K562 (cell line): ENCODE data around the gene SPRN. TPM values are rescaled to one million over a fixed set of nuclear protein-coding genes. Genes with fewer than 3 reads are reported as not detected.
A peak's percentile ranks its signal among the peaks of the same experiment; 100 is the strongest.

Source experiments
- ATAC-seq: fragments of 200-7000 bp; cut with Tn5 transposase; 3 replicates; pipeline ENCODE4 v1.9.1; 2020; ENCODE audit warnings: moderate library complexity
- BruUV-seq: library from RNA; stranded (reverse); fragments of 400-500 nt; replicated peaks from 2 replicates; lab custom pipeline; 2021; lab: Mats Ljungman, UMichigan
- CTCF ChIA-PET: fragments of 300-600 bp; formaldehyde crosslinking; extraction: SDS; loops from one replicate; lab custom pipeline; 2021; ENCODE audit warnings: low intra/inter-chr PET ratio; lab: Yijun Ruan, JAX
- POLR2A ChIA-PET: fragments of 300-600, 350-650 bp; sonication (Branson Sonifier 250); formaldehyde crosslinking; extraction: SDS; loops from one replicate; lab custom pipeline; 2021; ENCODE audit warnings: antibody characterized with exemption, inconsistent platforms; lab: Yijun Ruan, JAX
- DNase-seq, 4 experiments: peaks; one replicate each; pipeline versions ENCODE4 v3.0.0 to v3.0.0-alpha.2; 2011 to 2018; ENCODE audit warnings: low spot score in 3 of 4, mixed read lengths in 3 of 4; ENCODE audit errors: extremely low read depth in 1 of 4
- FAIRE-seq: peaks from 2 replicates; lab custom pipeline; 2011; peaks lifted over from hg19 to GRCh38; lab: Jason Lieb, UNC
- H2AFZ ChIP-seq: 2 replicates; pipeline ENCODE4 v1.6.0; 2011; ENCODE audit warnings: low read depth, low read length, control low read depth, inconsistent platforms
- H3K27ac ChIP-seq: fragments of 200-600 bp; 3 replicates; pipeline ENCODE4 v1.8.0; 2011; ENCODE audit warnings: low read depth, mild to moderate bottlenecking, control low read depth, inconsistent platforms, low read length, moderate library complexity, mixed read lengths; ENCODE audit errors: extremely low read depth
- H3K27me3 ChIP-seq, 2 experiments: fragments of 300-600 bp in 1 of 2; 2 replicates in 1 of 2; 3 replicates in 1 of 2; pipeline versions ENCODE4 v1.6.0 to v1.8.0; 2011; ENCODE audit warnings: inconsistent platforms in 2 of 2, low read length in 2 of 2, mild to moderate bottlenecking in 1 of 2, mixed read lengths in 1 of 2, moderate library complexity in 1 of 2; ENCODE audit not compliant: control insufficient read depth in 2 of 2, insufficient read depth in 2 of 2
- H3K36me3 ChIP-seq: fragments of 300-600 bp; 3 replicates; pipeline ENCODE4 v1.8.0; 2011; ENCODE audit warnings: mild to moderate bottlenecking, low read length, inconsistent platforms; ENCODE audit not compliant: control insufficient read depth, insufficient read depth
- H3K4me1 ChIP-seq, 2 experiments: fragments of 200-600 bp in 1 of 2; replicated peaks in 1 of 2; 2 replicates in 1 of 2; 3 replicates in 1 of 2; pipeline versions ENCODE4 v1.5.1 to v1.8.0; 2011; ENCODE audit warnings: inconsistent platforms in 2 of 2, low read length in 2 of 2, mild to moderate bottlenecking in 1 of 2, mixed read lengths in 1 of 2, moderate library complexity in 1 of 2; ENCODE audit not compliant: control insufficient read depth in 2 of 2, insufficient read depth in 2 of 2
- H3K4me2 ChIP-seq: 2 replicates; pipeline ENCODE4 v1.6.1; 2011; ENCODE audit warnings: low read length, control low read depth, inconsistent platforms, mixed read lengths; ENCODE audit not compliant: insufficient read depth
- H3K4me3 ChIP-seq: fragments of 200-600 bp; sonication (generic), shearing (Covaris generic); 2 replicates; pipeline ENCODE4 v1.5.1; 2016; ENCODE audit warnings: control low read depth, inconsistent platforms
- H3K79me2 ChIP-seq: fragments of 200-600 bp; 3 replicates; pipeline ENCODE4 v1.8.0; 2011; ENCODE audit warnings: low read length, inconsistent platforms; ENCODE audit not compliant: control insufficient read depth, insufficient read depth
- H3K9ac ChIP-seq, 2 experiments: 2 replicates each; pipeline versions ENCODE4 v1.6.0 to v1.6.1; 2011; ENCODE audit warnings: low read depth in 2 of 2, low read length in 2 of 2, control low read depth in 1 of 2, inconsistent platforms in 1 of 2, mild to moderate bottlenecking in 1 of 2, mixed read lengths in 1 of 2; ENCODE audit not compliant: insufficient read depth in 1 of 2
- H3K9me1 ChIP-seq: one replicate; pipeline ENCODE4 v1.6.0; 2011; ENCODE audit warnings: inconsistent platforms, mild to moderate bottlenecking, low read length, moderate library complexity; ENCODE audit not compliant: control insufficient read depth, insufficient read depth
- H3K9me3 ChIP-seq: replicated peaks from 2 replicates; pipeline ENCODE4 v1.5.1; 2011; ENCODE audit warnings: low read depth, low read length, inconsistent platforms; ENCODE audit not compliant: control insufficient read depth, insufficient read depth
- H4K20me1 ChIP-seq: replicated peaks from 2 replicates; pipeline ENCODE4 v1.6.1; 2011; ENCODE audit warnings: low read length, inconsistent platforms, mixed read lengths; ENCODE audit not compliant: control insufficient read depth, insufficient read depth
- POLR2G ChIP-seq: fragments of 200-400 bp; formaldehyde crosslinking; IDR thresholded peaks from 2 replicates; pipeline ENCODE4 v1.6.1; 2017; ENCODE audit warnings: low read depth, mild to moderate bottlenecking, antibody characterized with exemption, low read length, moderate library complexity
- RBFOX2 ChIP-seq: fragments of 200-400 bp; formaldehyde crosslinking; IDR thresholded peaks from 2 replicates; pipeline ENCODE4 v1.6.1; 2017; ENCODE audit warnings: low read depth, mild to moderate bottlenecking, low read length, moderate library complexity
- STAT6 ChIP-seq: sonication (generic); formaldehyde crosslinking; IDR thresholded peaks from 2 replicates; pipeline ENCODE4 v1.8.1; 2023; ENCODE audit warnings: mild to moderate bottlenecking, missing genetic modification reagents
- WGBS: fragments of 100-300 bp; shearing (Covaris generic); methylation state at CpG from one replicate; pipeline ENCODE4 v1.1.6; 2016; ENCODE audit warnings: low coverage, mixed read lengths; ENCODE audit not compliant: insufficient coverage; ENCODE audit errors: missing lambda C conversion rate; 5-methylcytosine and 5-hydroxymethylcytosine counted together
- in situ Hi-C: fragments of 300-500 bp; cut with MboI; formaldehyde crosslinking; loops from 4 replicates; pipeline ENCODE4 v1.15.0; 2018; ENCODE audit warnings: inconsistent platforms, mixed read lengths
- intact Hi-C: fragments of 100-400 bp; cut with micrococcal nuclease; formaldehyde crosslinking; loops from 2 replicates; pipeline ENCODE4 v1.14.2; 2022
- polyA plus RNA-seq, 8 experiments: library from polyadenylated mRNA; depleted of rRNA in 4 of 8; stranded (reverse) in 5 of 8; unstranded in 3 of 8; fragments of >200 nt; fragmentation: Nextera tagmentation in 2 of 8; fragmentation: Illumina TruSeq in 1 of 8; extraction: Ambion mirVana in 2 of 8; extraction: Trizol in 1 of 8; gene quantifications; 2 replicates each; pipeline versions ENCODE4 v1.2.1 to v1.2.3, GENCODE V29; 2011 to 2014; ENCODE audit warnings: inconsistent platforms in 1 of 8, missing spikeins in 1 of 8
- total RNA-seq, 7 experiments: library from RNA; depleted of rRNA in 6 of 7; stranded (reverse); fragments of >200 nt in 6 of 7; fragmentation: Illumina TruSeq in 2 of 7; extraction: Trizol in 2 of 7; gene quantifications; 2 replicates each; pipeline versions ENCODE4 v1.2.1 to v1.2.3, GENCODE V29; 2011 to 2021; ENCODE audit warnings: low replicate concordance in 1 of 7

Gene SPRN
- total and polyA plus RNA-seq, 9 of the 15 experiments (the other 6 are each of a cell fraction or from before 2014, with no cell fraction given) = 0.04 TPM; not detected in 8

- H2AFZ ChIP-seq = no peak overlapping the region
- no peak for FAIRE-seq
- H3K4me2 ChIP-seq = no peak overlapping the region
- in situ Hi-C loops = no loop called here
- no peak for DNase-seq
- no peak; the same call in 2 of the 3 replicates for ATAC-seq
- H3K9me1 ChIP-seq = no peaks in the 10 kb centered on the region
- BruUV-seq = no TSS peak
- no peak overlapping the region for H3K9ac ChIP-seq
- CTCF ChIA-PET = no interaction called here
- POLR2A ChIA-PET = no interaction called here
- H3K4me3 ChIP-seq = no peak overlapping the region
- TF ChIP-seq POLR2G (peak; percentile 42; the same call in 1 of the 2 replicates), RBFOX2 (0 out of 2 replicates have a peak, but pooled peaks have one; percentile 14), STAT6 (CRISPR knock-in tag) (no peak)
- TF ChIP-seq, all 486 proteins: peak for 2
- Histone ChIP-seq H3K27me3 (no peaks in the 10 kb centered on the region), H3K9me3 (no peaks in the 10 kb centered on the region), H4K20me1 (no peaks in the 10 kb centered on the region), H3K4me1 (no peaks in the 10 kb centered on the region), H3K27ac (no peak overlapping the region), H3K36me3 (no peaks in the 10 kb centered on the region), H3K79me2 (no peaks in the 10 kb centered on the region)
- intact Hi-C loops = no loop called here
- 96% methylated on average over 4 of the region's 17 CpGs for WGBS
These were observed 2.8 kb downstream of the SPRN start for GRCh38 chr10:133421336-133422222.
